ENCODE data around the gene DOLPP1.

Gene DOLPP1

DNA sequence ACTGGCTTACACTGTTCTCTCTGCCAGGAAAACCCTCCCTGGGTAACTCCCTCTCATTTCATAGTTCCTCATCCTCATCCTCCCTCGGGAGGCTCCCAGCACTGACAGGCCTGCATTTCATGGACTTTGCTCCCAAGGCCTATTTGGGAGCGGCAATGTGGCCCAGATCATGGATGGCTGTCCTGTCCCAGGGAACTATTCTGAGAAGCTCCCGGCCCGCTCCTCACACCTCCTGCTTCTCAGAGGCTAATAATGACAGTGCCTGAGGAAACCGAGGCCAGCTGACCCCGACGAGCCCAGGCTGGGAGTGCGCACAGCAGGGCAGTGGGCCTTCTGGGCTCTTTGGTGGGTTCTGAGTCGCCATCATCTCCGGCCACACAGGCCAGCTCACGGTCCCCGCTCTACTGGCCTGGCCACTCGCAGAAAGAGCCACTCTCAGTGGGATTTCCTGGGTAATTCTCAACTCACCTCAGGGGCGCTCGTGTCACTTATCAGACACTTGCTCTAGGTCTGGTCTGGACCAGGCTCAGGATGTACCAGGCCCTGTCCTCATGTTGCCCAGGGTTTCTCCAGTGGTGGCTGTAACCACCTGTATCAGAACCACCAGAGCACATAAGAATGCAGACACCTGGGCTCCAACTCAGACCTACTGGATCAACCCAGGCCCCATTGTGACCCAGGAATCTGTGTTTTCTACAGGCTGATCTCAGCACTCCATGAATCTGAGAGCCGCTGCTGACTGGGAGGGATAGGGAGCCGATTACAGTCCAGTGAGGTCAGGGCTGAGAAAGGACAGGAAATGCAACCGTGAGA, 2.0 kb upstream of the DOLPP1 start:
- no peak overlapping the region for H3K4me3 ChIP-seq (ENCODE audit: low read length)
- no peak for DNase-seq (ENCODE audit: low read depth)
- no peak for TF ChIP-seq CTCF (IDR thresholded peaks at IDR 0.05; ENCODE audit: insufficient read depth, low read depth, low read length, missing control alignments)

DNA sequence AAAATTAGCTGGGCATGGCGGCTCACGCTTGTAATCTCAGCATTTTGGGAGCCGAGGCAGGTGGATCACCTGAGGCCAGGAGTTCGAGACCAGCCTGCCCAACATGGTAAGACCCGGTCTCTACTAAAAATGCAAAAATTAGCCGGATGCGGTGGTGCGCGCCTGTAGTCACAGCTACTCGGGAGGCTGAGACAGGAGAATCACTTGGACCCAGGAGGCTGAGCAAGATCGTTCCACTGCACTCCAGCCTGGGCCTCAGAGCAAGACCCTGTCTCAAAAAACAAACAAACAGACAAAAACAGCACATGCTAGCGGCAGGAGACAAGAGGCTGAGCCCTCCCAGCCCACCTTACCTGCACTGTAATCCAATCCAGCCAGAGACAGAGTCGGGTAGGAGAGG, 1.1 kb upstream of the DOLPP1 start:
- TF ChIP-seq CTCF (IDR thresholded peaks at IDR 0.05; ENCODE audit: insufficient read depth, low read depth, low read length, missing control alignments): no peak
- peak overlapping the region; percentile 91 for H3K4me3 ChIP-seq (ENCODE audit: low read length)
- DNase-seq (ENCODE audit: low read depth): no peak

- TF ChIP-seq CTCF (IDR thresholded peaks at IDR 0.05; ENCODE audit: insufficient read depth, low read depth, low read length, missing control alignments): no peak
- DNase-seq (ENCODE audit: low read depth): no peak
- peak overlapping the region; percentile 91 for H3K4me3 ChIP-seq (ENCODE audit: low read length)
Observed at GRCh38 chr9:129080298-129080600, 662 bp upstream of the DOLPP1 start.

GRCh38 chr9:129081388-129081904, 535 bp downstream of the DOLPP1 start:
- peak overlapping the region; percentile 91 for H3K4me3 ChIP-seq (ENCODE audit: low read length)
- DNase-seq (ENCODE audit: low read depth): no peak
- no peak for TF ChIP-seq CTCF (IDR thresholded peaks at IDR 0.05; ENCODE audit: insufficient read depth, low read depth, low read length, missing control alignments)

DNA sequence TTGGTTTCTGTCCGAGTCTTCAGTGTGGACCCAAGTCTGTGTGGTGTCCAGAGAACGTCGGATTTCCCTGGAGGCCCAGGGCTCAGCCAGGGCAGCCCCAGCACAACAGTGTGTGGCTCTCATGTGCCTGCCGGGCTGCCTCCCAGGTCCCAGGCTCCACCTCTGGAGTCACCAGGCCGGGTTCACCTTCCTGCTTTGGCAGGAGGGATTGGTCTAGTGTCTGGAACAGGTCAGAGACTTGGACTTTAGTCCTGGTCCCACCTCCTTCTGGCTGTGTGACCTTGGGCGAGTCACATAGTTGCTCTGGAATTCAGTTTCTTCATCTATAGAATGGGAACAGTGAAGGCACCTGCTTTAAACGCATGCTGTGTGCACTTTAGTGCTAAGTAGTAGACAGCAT, 3.2 kb downstream of the DOLPP1 start:
- TF ChIP-seq CTCF (IDR thresholded peaks at IDR 0.05; ENCODE audit: insufficient read depth, low read depth, low read length, missing control alignments): no peak
- no peak for DNase-seq (ENCODE audit: low read depth)
- no peak overlapping the region for H3K4me3 ChIP-seq (ENCODE audit: low read length)

- TF ChIP-seq CTCF (IDR thresholded peaks at IDR 0.05; ENCODE audit: insufficient read depth, low read depth, low read length, missing control alignments): no peak
- no peak for DNase-seq (ENCODE audit: low read depth)
Observed at GRCh38 chr9:129089246-129089645, 8.3 kb downstream of the DOLPP1 start.

More at GRCh38 chr9:129089246-129089645, 8.3 kb downstream of the DOLPP1 start:
- no peak overlapping the region for H3K4me3 ChIP-seq (ENCODE audit: low read length)

Measured in epithelial cell of esophagus (primary cell).